Measurements from ENCODE around the gene NEMF.

DNA sequence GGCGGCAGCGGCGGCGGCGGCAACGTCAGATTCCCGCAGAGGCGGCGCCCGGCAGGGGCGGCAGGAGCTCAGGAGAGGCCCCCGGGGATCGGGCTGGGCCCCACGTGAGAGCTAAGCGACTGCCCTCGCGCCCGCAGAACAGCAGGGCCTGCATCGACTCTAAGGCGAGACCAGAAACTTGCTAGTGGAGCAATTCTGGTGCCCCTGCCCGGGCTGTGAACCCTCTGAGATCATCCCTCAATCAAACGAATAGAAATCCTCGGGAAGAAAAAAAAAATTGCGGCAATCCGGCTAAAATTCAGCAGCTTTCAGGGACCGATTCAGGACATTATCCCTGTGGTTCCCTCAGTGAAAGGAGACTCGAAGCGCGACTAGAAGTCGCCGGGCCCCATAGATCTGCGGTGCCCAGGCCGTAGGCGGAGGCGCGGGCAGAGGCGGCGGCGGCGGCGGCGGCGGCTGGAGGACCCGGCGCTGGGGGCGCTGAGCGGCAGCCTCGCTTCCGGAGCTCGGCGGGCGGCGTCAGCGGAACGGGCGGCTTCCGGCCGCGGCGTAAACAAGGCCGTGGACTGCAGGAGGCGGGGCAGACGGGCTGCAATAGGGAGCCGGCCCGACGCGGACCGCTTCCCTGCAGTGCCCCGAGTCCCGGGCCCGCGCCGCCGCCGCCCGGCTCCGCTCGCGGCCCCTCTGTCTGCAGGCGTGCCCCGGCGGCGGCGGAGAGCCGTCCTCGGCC, 84.9 kb downstream of the NEMF start, which contains the start of gene KLHDC2:
- TF ChIP-seq, protein P1, sequence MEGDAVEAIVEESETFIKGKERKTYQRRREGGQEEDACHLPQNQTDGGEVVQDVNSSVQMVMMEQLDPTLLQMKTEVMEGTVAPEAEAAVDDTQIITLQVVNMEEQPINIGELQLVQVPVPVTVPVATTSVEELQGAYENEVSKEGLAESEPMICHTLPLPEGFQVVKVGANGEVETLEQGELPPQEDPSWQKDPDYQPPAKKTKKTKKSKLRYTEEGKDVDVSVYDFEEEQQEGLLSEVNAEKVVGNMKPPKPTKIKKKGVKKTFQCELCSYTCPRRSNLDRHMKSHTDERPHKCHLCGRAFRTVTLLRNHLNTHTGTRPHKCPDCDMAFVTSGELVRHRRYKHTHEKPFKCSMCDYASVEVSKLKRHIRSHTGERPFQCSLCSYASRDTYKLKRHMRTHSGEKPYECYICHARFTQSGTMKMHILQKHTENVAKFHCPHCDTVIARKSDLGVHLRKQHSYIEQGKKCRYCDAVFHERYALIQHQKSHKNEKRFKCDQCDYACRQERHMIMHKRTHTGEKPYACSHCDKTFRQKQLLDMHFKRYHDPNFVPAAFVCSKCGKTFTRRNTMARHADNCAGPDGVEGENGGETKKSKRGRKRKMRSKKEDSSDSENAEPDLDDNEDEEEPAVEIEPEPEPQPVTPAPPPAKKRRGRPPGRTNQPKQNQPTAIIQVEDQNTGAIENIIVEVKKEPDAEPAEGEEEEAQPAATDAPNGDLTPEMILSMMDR (IDR thresholded peaks at IDR 0.05), result peak in 1 of 3 donors; percentile 29
- TF ChIP-seq POLR2A (IDR thresholded peaks at IDR 0.05), result peak; percentile 32
- TF ChIP-seq POLR2AphosphoS5 (IDR thresholded peaks at IDR 0.05), result peak in 2 of 3 donors; percentile 25 to 58
